ENCODE data around the gene IGSF9. TPM values are rescaled to one million over a fixed set of nuclear protein-coding genes. Genes with fewer than 3 reads are reported as not detected.
A peak's percentile ranks its signal among the peaks of the same experiment; 100 is the strongest.

IGSF9 gene
- total RNA-seq, 1 donor from 2014 or later: 2.1 TPM

GRCh38 chr1:159932296-159933285 lies 12.8 kb downstream of the IGSF9 start:
- H3K27me3 ChIP-seq (ENCODE audit: insufficient read depth, low read length): peaks cover 2% of the 10 kb centered on the region
- no peak for FAIRE-seq
- peak overlapping the region; percentile 22 for H3K27ac Mint-ChIP-seq (ENCODE audit: unreplicated experiment)

GRCh38 chr1:159931795-159932173 lies 13.6 kb downstream of the IGSF9 start:
- H3K9me3 Mint-ChIP-seq (ENCODE audit: unreplicated experiment): peaks cover 2% of the 10 kb centered on the region
- H3K4me1 Mint-ChIP-seq (ENCODE audit: low read depth, unreplicated experiment): peaks cover 6% of the 10 kb centered on the region
- peaks cover 6% of the 10 kb centered on the region for H3K36me3 Mint-ChIP-seq (ENCODE audit: low read depth, unreplicated experiment)
- no peaks in the 10 kb centered on the region for H3K9me3 ChIP-seq (ENCODE audit: insufficient read depth, low read depth, low read length)
- H3K9ac ChIP-seq (ENCODE audit: low read length): no peak overlapping the region
- no peak overlapping the region for H3K4me3 Mint-ChIP-seq (ENCODE audit: unreplicated experiment)
- H3K4me3 ChIP-seq (ENCODE audit: insufficient read depth, low read depth, low read length): no peak overlapping the region
- no peaks in the 10 kb centered on the region for H3K79me2 ChIP-seq (ENCODE audit: insufficient read depth, low read length)
- no peak overlapping the region for H3K4me2 ChIP-seq (ENCODE audit: low read length)
- H3K27me3 ChIP-seq (ENCODE audit: insufficient read depth, low read length): no peaks in the 10 kb centered on the region
- no peak for DNase-seq (ENCODE audit: low read depth)
- TF ChIP-seq CTCF (IDR thresholded peaks at IDR 0.05; ENCODE audit: insufficient read depth, low read depth, low read length) (no peak), EZH2 (IDR thresholded peaks at IDR 0.05; ENCODE audit: insufficient read depth, low read length) (no peak)
- H4K20me1 ChIP-seq (ENCODE audit: insufficient read depth, low read length): no peaks in the 10 kb centered on the region
- H3K36me3 ChIP-seq (ENCODE audit: insufficient read depth, low read length): no peaks in the 10 kb centered on the region
- no peak overlapping the region for H2AFZ ChIP-seq (ENCODE audit: low read depth, low read length)
- H3K4me1 ChIP-seq (ENCODE audit: insufficient read depth, low read length): no peaks in the 10 kb centered on the region
- FAIRE-seq: no peak
- H3K27ac ChIP-seq (ENCODE audit: low read depth, low read length): no peak overlapping the region
- peaks cover 36% of the 10 kb centered on the region for H3K27me3 Mint-ChIP-seq (ENCODE audit: low read depth, unreplicated experiment)
- no peak overlapping the region for H3K27ac Mint-ChIP-seq (ENCODE audit: unreplicated experiment)

More at GRCh38 chr1:159932296-159933285, 12.8 kb downstream of the IGSF9 start:
- no peak for DNase-seq (ENCODE audit: low read depth)
- H2AFZ ChIP-seq (ENCODE audit: low read depth, low read length): no peak overlapping the region
- H3K79me2 ChIP-seq (ENCODE audit: insufficient read depth, low read length): no peaks in the 10 kb centered on the region
- Mint-ChIP-seq H3K27me3 (ENCODE audit: low read depth, unreplicated experiment) (peaks cover 36% of the 10 kb centered on the region), H3K4me3 (ENCODE audit: unreplicated experiment) (no peak overlapping the region), H3K9me3 (ENCODE audit: unreplicated experiment) (peaks cover 2% of the 10 kb centered on the region), H3K4me1 (ENCODE audit: low read depth, unreplicated experiment) (peaks cover 5% of the 10 kb centered on the region), H3K36me3 (ENCODE audit: low read depth, unreplicated experiment) (peaks cover 6% of the 10 kb centered on the region)
- no peak overlapping the region for H3K4me2 ChIP-seq (ENCODE audit: low read length)
- H3K4me3 ChIP-seq (ENCODE audit: insufficient read depth, low read depth, low read length): no peak overlapping the region
- H3K4me1 ChIP-seq (ENCODE audit: insufficient read depth, low read length): no peaks in the 10 kb centered on the region
- H3K9ac ChIP-seq (ENCODE audit: low read length): no peak overlapping the region
- H3K9me3 ChIP-seq (ENCODE audit: insufficient read depth, low read depth, low read length): no peaks in the 10 kb centered on the region
- TF ChIP-seq EZH2 (IDR thresholded peaks at IDR 0.05; ENCODE audit: insufficient read depth, low read length) (no peak), CTCF (IDR thresholded peaks at IDR 0.05; ENCODE audit: insufficient read depth, low read depth, low read length) (no peak)
- no peaks in the 10 kb centered on the region for H3K36me3 ChIP-seq (ENCODE audit: insufficient read depth, low read length)
- H4K20me1 ChIP-seq (ENCODE audit: insufficient read depth, low read length): no peaks in the 10 kb centered on the region
- no peak overlapping the region for H3K27ac ChIP-seq (ENCODE audit: low read depth, low read length)
